Mesothelial cell of epicardium (in vitro differentiated cells): ENCODE data around the gene TANC1. TPM values are rescaled to one million over a fixed set of nuclear protein-coding genes. Genes with fewer than 3 reads are reported as not detected.

Source experiments
- DNase-seq, 2 experiments: peaks; one replicate each; pipeline ENCODE4 v3.0.0; 2021; ENCODE audit warnings: low spot score in 2 of 2; ENCODE audit not compliant: unreplicated experiment in 2 of 2
- H3K27ac Mint-ChIP-seq: 2 replicates; pipeline ENCODE4 v1.8.0; 2021; ENCODE audit warnings: mixed read lengths
- H3K27me3 Mint-ChIP-seq: 2 replicates; pipeline ENCODE4 v1.8.0; 2021; ENCODE audit warnings: low read depth, mixed read lengths
- H3K36me3 Mint-ChIP-seq: 2 replicates; pipeline ENCODE4 v1.8.0; 2021; ENCODE audit warnings: mixed read lengths
- H3K4me1 Mint-ChIP-seq: 2 replicates; pipeline ENCODE4 v1.8.0; 2021; ENCODE audit warnings: mixed read lengths
- H3K4me3 Mint-ChIP-seq: 2 replicates; pipeline ENCODE4 v1.8.0; 2021; ENCODE audit warnings: mild to moderate bottlenecking, moderate library complexity, mixed read lengths
- H3K9me3 Mint-ChIP-seq: 2 replicates; pipeline ENCODE4 v1.8.0; 2021; ENCODE audit warnings: mixed read lengths
- CTCF ChIP-seq: fragments of 200-600 bp; sonication (generic); IDR thresholded peaks from one replicate; pipeline ENCODE4 v1.5.0; 2021; ENCODE audit warnings: antibody characterized with exemption; ENCODE audit not compliant: unreplicated experiment
- total RNA-seq: library from RNA; stranded (reverse); gene quantifications from 3 replicates; pipeline ENCODE4 v1.2.1, GENCODE V29; 2021

The TANC1 gene
- total RNA-seq, 1 donor from 2014 or later: 138 TPM

GRCh38 chr2:159265171-159265576 lies 296.7 kb downstream of the TANC1 start:
- peaks cover 44% of the 10 kb centered on the region for H3K4me1 Mint-ChIP-seq
- DNase-seq: no peak

GRCh38 chr2:159266554-159266953 lies 298.1 kb downstream of the TANC1 start:
- Mint-ChIP-seq H3K27me3 (no peaks in the 10 kb centered on the region), H3K4me1 (peaks cover 45% of the 10 kb centered on the region), H3K4me3 (no peak overlapping the region), H3K9me3 (peaks cover 9% of the 10 kb centered on the region), H3K36me3 (peaks cover 41% of the 10 kb centered on the region), H3K27ac (no peak overlapping the region)
- DNase-seq: no peak
- no peak for TF ChIP-seq CTCF

More at GRCh38 chr2:159265171-159265576, 296.7 kb downstream of the TANC1 start:
- Mint-ChIP-seq H3K27me3 (no peaks in the 10 kb centered on the region), H3K27ac (peak overlapping the region; percentile 11), H3K36me3 (peaks cover 35% of the 10 kb centered on the region), H3K9me3 (peaks cover 1% of the 10 kb centered on the region), H3K4me3 (no peak overlapping the region)
- no peak for TF ChIP-seq CTCF

GRCh38 chr2:159267921-159268320 lies 299.5 kb downstream of the TANC1 start:
- no peak for TF ChIP-seq CTCF
- Mint-ChIP-seq H3K27me3 (no peaks in the 10 kb centered on the region), H3K9me3 (peaks cover 9% of the 10 kb centered on the region), H3K27ac (peak overlapping the region; percentile 19), H3K4me1 (peaks cover 45% of the 10 kb centered on the region), H3K4me3 (no peak overlapping the region), H3K36me3 (peaks cover 40% of the 10 kb centered on the region)
- no peak for DNase-seq

- Mint-ChIP-seq H3K27me3 (no peaks in the 10 kb centered on the region), H3K27ac (peak overlapping the region; percentile 60), H3K9me3 (peaks cover 9% of the 10 kb centered on the region), H3K4me1 (peaks cover 29% of the 10 kb centered on the region), H3K4me3 (no peak overlapping the region), H3K36me3 (peaks cover 33% of the 10 kb centered on the region)
- no peak for DNase-seq
- TF ChIP-seq CTCF: no peak
Measured at GRCh38 chr2:159270744-159271379, 302.4 kb downstream of the TANC1 start.

GRCh38 chr2:159272156-159272555 lies 303.7 kb downstream of the TANC1 start:
- H3K9me3 Mint-ChIP-seq: peaks cover 9% of the 10 kb centered on the region
- H3K27ac Mint-ChIP-seq: peak overlapping the region; percentile 97
- peaks cover 28% of the 10 kb centered on the region for H3K36me3 Mint-ChIP-seq
- DNase-seq: no peak
- TF ChIP-seq CTCF: no peak
- peak overlapping the region; percentile 3 for H3K4me3 Mint-ChIP-seq
- H3K4me1 Mint-ChIP-seq: peaks cover 29% of the 10 kb centered on the region
- H3K27me3 Mint-ChIP-seq: no peaks in the 10 kb centered on the region
